H4 (cell line): Measurements from ENCODE around the gene SMG6. TPM values are rescaled to one million over a fixed set of nuclear protein-coding genes. Genes with fewer than 3 reads are reported as not detected.
"Not testable (repeated sequence)": the region's sequence is repeated elsewhere in the genome, so short reads cannot be mapped to it uniquely, and the experiment has no call there.

Experiments used
- DNase-seq: peaks from one replicate; pipeline ENCODE4 v3.0.0-alpha.2; 2015; ENCODE audit warnings: low spot score
- total RNA-seq: library from RNA; depleted of rRNA; stranded (reverse); fragments of >200 nt; shearing (Covaris generic); gene quantifications from 2 replicates; pipeline ENCODE4 v1.2.3, GENCODE V29; 2014

SMG6 gene
- total RNA-seq, 1 experiment from 2014 or later = 10.3 TPM

- DNase-seq = no peak
Observed at GRCh38 chr17:2263183-2264066, 40.2 kb downstream of the SMG6 start.

GRCh38 chr17:2262135-2262587, 41.4 kb downstream of the SMG6 start:
- no peak for DNase-seq

- DNase-seq = no peak
Observed at GRCh38 chr17:2259769-2260536, 43.6 kb downstream of the SMG6 start.

GRCh38 chr17:2258830-2259229, 44.8 kb downstream of the SMG6 start:
- not testable (repeated sequence) for DNase-seq

GRCh38 chr17:2253768-2254406, 49.7 kb downstream of the SMG6 start:
- no peak for DNase-seq

GRCh38 chr17:2253362-2253761, 50.2 kb downstream of the SMG6 start:
- no peak for DNase-seq

GRCh38 chr17:2251098-2251497, 52.5 kb downstream of the SMG6 start:
- no peak for DNase-seq

GRCh38 chr17:2250140-2251095, 53.2 kb downstream of the SMG6 start:
- no peak for DNase-seq

GRCh38 chr17:2247005-2247404, 56.6 kb downstream of the SMG6 start:
- no peak for DNase-seq

GRCh38 chr17:2244545-2245525, 58.8 kb downstream of the SMG6 start:
- peak; percentile 72 for DNase-seq

GRCh38 chr17:2243953-2244352, 59.6 kb downstream of the SMG6 start:
- no peak for DNase-seq

GRCh38 chr17:2241823-2242222, 61.8 kb downstream of the SMG6 start:
- no peak for DNase-seq

- no peak for DNase-seq
Observed at GRCh38 chr17:2240541-2240940, 63.0 kb downstream of the SMG6 start.

- DNase-seq = peak; percentile 51
Observed at GRCh38 chr17:2239882-2240430, 63.6 kb downstream of the SMG6 start.

GRCh38 chr17:2239170-2239551, 64.4 kb downstream of the SMG6 start:
- no peak for DNase-seq

GRCh38 chr17:2238432-2239169, 65.0 kb downstream of the SMG6 start:
- no peak for DNase-seq

- DNase-seq = peak; percentile 51
Observed at GRCh38 chr17:2237950-2238349, 65.6 kb downstream of the SMG6 start.

- DNase-seq = peak; percentile 27
Observed at GRCh38 chr17:2237521-2237921, 66.1 kb downstream of the SMG6 start.

- no peak for DNase-seq
Observed at GRCh38 chr17:2235792-2236366, 67.7 kb downstream of the SMG6 start.
